H1 (cell line): ENCODE results near the gene FYTTD1. TPM values are rescaled to one million over a fixed set of nuclear protein-coding genes. Genes with fewer than 3 reads are reported as not detected.
A peak's percentile ranks its signal among the peaks of the same experiment; 100 is the strongest.

Experiments
- CTCF ChIA-PET: fragments of 300-600 bp; sonication (Branson Sonifier 250); formaldehyde crosslinking; loops from one replicate; lab custom pipeline; 2021; ENCODE audit not compliant: partially characterized antibody; lab: Charles Lee
- POLR2A ChIA-PET: fragments of 300-600 bp; sonication (Branson Sonifier 250); formaldehyde crosslinking; loops from one replicate; lab custom pipeline; 2021; ENCODE audit warnings: inconsistent platforms; ENCODE audit not compliant: partially characterized antibody; lab: Charles Lee
- DNase-seq, 2 experiments: peaks; one replicate each; pipeline versions ENCODE4 v3.0.0 to v3.0.0-alpha.2; 2010 to 2022; ENCODE audit warnings: low spot score in 2 of 2, low read depth in 1 of 2, mixed read lengths in 1 of 2
- FAIRE-seq: peaks from 2 replicates; lab custom pipeline; 2011; peaks lifted over from hg19 to GRCh38; lab: Jason Lieb, UNC
- H2AFZ ChIP-seq: 2 replicates; pipeline ENCODE4 v1.8.1; 2012; ENCODE audit warnings: low read length, inconsistent platforms
- H2AK5ac ChIP-seq: 2 replicates; pipeline ENCODE4 v1.6.1; 2013; ENCODE audit warnings: low read depth, low read length
- H2BK120ac ChIP-seq: replicated peaks from 2 replicates; pipeline ENCODE3; 2013; ENCODE audit warnings: low read depth, low read length, inconsistent platforms
- H2BK12ac ChIP-seq: 2 replicates; pipeline ENCODE4 v1.6.1; 2013; ENCODE audit warnings: low read depth, low read length
- H2BK15ac ChIP-seq: 2 replicates; pipeline ENCODE4 v1.6.1; 2013; ENCODE audit warnings: low read length
- H2BK20ac ChIP-seq: 2 replicates; pipeline ENCODE4 v1.6.1; 2013; ENCODE audit warnings: low read length
- H2BK5ac ChIP-seq: 2 replicates; pipeline ENCODE4 v1.6.1; 2013; ENCODE audit warnings: low read depth, low read length
- H3K14ac ChIP-seq: 2 replicates; pipeline ENCODE4 v1.6.1; 2013; ENCODE audit warnings: inconsistent platforms; ENCODE audit not compliant: insufficient read length
- H3K18ac ChIP-seq: 2 replicates; pipeline ENCODE4 v1.6.1; 2013; ENCODE audit warnings: low read length; ENCODE audit errors: extremely low read depth
- H3K23ac ChIP-seq: 2 replicates; pipeline ENCODE4 v1.6.1; 2013; ENCODE audit warnings: inconsistent platforms; ENCODE audit not compliant: insufficient read length
- H3K23me2 ChIP-seq: 2 replicates; pipeline ENCODE4 v1.6.1; 2013; ENCODE audit warnings: low read depth, low read length
- H3K27ac ChIP-seq: 2 replicates; pipeline ENCODE4 v1.6.1; 2011; ENCODE audit warnings: low read depth, low read length, inconsistent platforms
- H3K27me3 ChIP-seq, 4 experiments: replicated peaks in 1 of 4; 1 replicate in 1 of 4; 2 replicates in 3 of 4; pipeline versions ENCODE4 v1.6.1 to v1.8.1; 2011 to 2013; ENCODE audit warnings: low read length in 3 of 4, mild to moderate bottlenecking in 3 of 4, inconsistent platforms in 2 of 4, mixed read lengths in 2 of 4, moderate library complexity in 1 of 4; ENCODE audit not compliant: control insufficient read depth in 3 of 4, insufficient read depth in 3 of 4; ENCODE audit errors: extremely low read depth in 1 of 4
- H3K36me3 ChIP-seq, 4 experiments: 2 replicates each; pipeline versions ENCODE4 v1.6.1 to v1.8.1; 2011 to 2013; ENCODE audit warnings: mild to moderate bottlenecking in 4 of 4, low read length in 3 of 4, moderate library complexity in 2 of 4, control low read depth in 1 of 4, inconsistent platforms in 1 of 4; ENCODE audit not compliant: insufficient read depth in 4 of 4, control insufficient read depth in 2 of 4
- H3K4ac ChIP-seq: replicated peaks from 2 replicates; pipeline ENCODE3; 2013; ENCODE audit warnings: low read length, low read depth, mixed read lengths, inconsistent platforms; ENCODE audit not compliant: insufficient read length
- H3K4me1 ChIP-seq, 4 experiments: replicated peaks in 1 of 4; 1 replicate in 1 of 4; 2 replicates in 3 of 4; pipeline versions ENCODE4 v1.6.1 to v1.8.1; 2011 to 2013; ENCODE audit warnings: low read length in 3 of 4, inconsistent platforms in 2 of 4, mixed read lengths in 1 of 4; ENCODE audit not compliant: insufficient read depth in 4 of 4, control insufficient read depth in 3 of 4
- H3K4me2 ChIP-seq, 2 experiments: 2 replicates each; pipeline versions ENCODE4 v1.6.1 to v1.8.1; 2011 to 2013; ENCODE audit warnings: low read depth in 2 of 2, low read length in 2 of 2, control low read depth in 1 of 2, inconsistent platforms in 1 of 2, mild to moderate bottlenecking in 1 of 2; ENCODE audit not compliant: insufficient read depth in 1 of 2
- H3K4me3 ChIP-seq, 4 experiments: fragments of 200-600, 300-600 bp in 1 of 4; sonication (generic), shearing (Covaris generic), sonication (Bioruptor Twin) in 1 of 4; 2 replicates each; pipeline versions ENCODE4 v1.5.1 to v1.8.1; 2011 to 2016; ENCODE audit warnings: low read length in 4 of 4, low read depth in 3 of 4, control low read depth in 2 of 4, inconsistent platforms in 2 of 4, mild to moderate bottlenecking in 2 of 4, mixed read lengths in 1 of 4, moderate library complexity in 1 of 4; ENCODE audit not compliant: insufficient read depth in 2 of 4; ENCODE audit errors: extremely low read depth in 1 of 4
- H3K56ac ChIP-seq: replicated peaks from 2 replicates; pipeline ENCODE3; 2013; ENCODE audit warnings: low read depth, mild to moderate bottlenecking, mixed read lengths, low read length, inconsistent platforms; ENCODE audit not compliant: insufficient read length
- H3K79me1 ChIP-seq: 2 replicates; pipeline ENCODE4 v1.6.1; 2013; ENCODE audit warnings: low read depth, low read length, control low read depth
- H3K79me2 ChIP-seq, 2 experiments: 2 replicates each; pipeline versions ENCODE4 v1.6.1 to v1.8.1; 2012 to 2013; ENCODE audit warnings: low read length in 2 of 2, mild to moderate bottlenecking in 2 of 2, inconsistent platforms in 1 of 2; ENCODE audit not compliant: insufficient read depth in 2 of 2, control insufficient read depth in 1 of 2
- H3K9ac ChIP-seq, 4 experiments: replicated peaks in 1 of 4; 1 replicate in 1 of 4; 2 replicates in 3 of 4; pipeline versions ENCODE4 v1.6.1 to v1.8.1; 2011 to 2013; ENCODE audit warnings: low read depth in 3 of 4, low read length in 3 of 4, control low read depth in 2 of 4, mild to moderate bottlenecking in 2 of 4, moderate library complexity in 2 of 4, inconsistent platforms in 1 of 4; ENCODE audit errors: extremely low read depth in 1 of 4
- H3K9me3 ChIP-seq, 2 experiments: 2 replicates each; pipeline versions ENCODE4 v1.6.1 to v1.8.1; 2012 to 2013; ENCODE audit warnings: mild to moderate bottlenecking in 2 of 2, moderate library complexity in 2 of 2, control low read depth in 1 of 2, inconsistent platforms in 1 of 2, low read depth in 1 of 2, low read length in 1 of 2, mixed read lengths in 1 of 2; ENCODE audit not compliant: insufficient read depth in 2 of 2
- H4K20me1 ChIP-seq, 2 experiments: replicated peaks in 1 of 2; 2 replicates each; pipeline versions ENCODE3 to v1.8.1; 2011 to 2013; ENCODE audit warnings: inconsistent platforms in 2 of 2, low read length in 2 of 2, mild to moderate bottlenecking in 1 of 2; ENCODE audit not compliant: insufficient read depth in 2 of 2, control insufficient read depth in 1 of 2
- H4K5ac ChIP-seq: 2 replicates; pipeline ENCODE4 v1.6.1; 2013; ENCODE audit warnings: low read length, low read depth, mixed read lengths, inconsistent platforms; ENCODE audit not compliant: insufficient read length
- H4K8ac ChIP-seq: 2 replicates; pipeline ENCODE4 v1.8.0; 2013; ENCODE audit warnings: mild to moderate bottlenecking, moderate library complexity, low read length, inconsistent platforms; ENCODE audit not compliant: insufficient read depth; ENCODE audit errors: extremely low read depth
- H4K91ac ChIP-seq: replicated peaks from 2 replicates; pipeline ENCODE3; 2013; ENCODE audit warnings: low read length, mixed read lengths, inconsistent platforms; ENCODE audit not compliant: insufficient read length
- CTCF ChIP-seq, 3 experiments: IDR thresholded peaks; 1 replicate in 2 of 3; 2 replicates in 1 of 3; pipeline versions ENCODE4 v1.5.1 to v1.6.1; 2011; ENCODE audit warnings: low read length in 3 of 3, mild to moderate bottlenecking in 3 of 3, inconsistent platforms in 2 of 3, low read depth in 1 of 3, moderate library complexity in 1 of 3; ENCODE audit not compliant: insufficient read depth in 1 of 3; ENCODE audit errors: control extremely low read depth in 1 of 3
- POLR2A ChIP-seq, 2 experiments: IDR thresholded peaks; 1 replicate in 1 of 2; 2 replicates in 1 of 2; pipeline ENCODE4 v1.6.1; 2011; ENCODE audit warnings: low read depth in 2 of 2, low read length in 2 of 2, mild to moderate bottlenecking in 2 of 2; ENCODE audit errors: control extremely low read depth in 1 of 2
- RAD21 ChIP-seq, 2 experiments: IDR thresholded peaks in 1 of 2; conservative IDR thresholded peaks in 1 of 2; 2 replicates each; pipeline ENCODE4 v1.6.1; 2011; ENCODE audit warnings: low read depth in 2 of 2, low read length in 2 of 2, improper control_type of control experiment in 1 of 2, inconsistent platforms in 1 of 2, mild to moderate bottlenecking in 1 of 2, moderate library complexity in 1 of 2
- WGBS, 2 experiments: shearing (Covaris generic) in 1 of 2; methylation state at CpG; one replicate each; pipeline versions ENCODE4 v1.1.6 to v1.1.7; 2013 to 2015; ENCODE audit warnings: low lambda C conversion rate in 2 of 2, mixed read lengths in 2 of 2, inconsistent platforms in 1 of 2, low coverage in 1 of 2, missing lambda C conversion rate in 1 of 2; ENCODE audit not compliant: insufficient replicate concordance in 2 of 2, insufficient coverage in 1 of 2, insufficient read length in 1 of 2; ENCODE audit errors: extremely low coverage in 1 of 2, missing lambda C conversion rate in 1 of 2; 5-methylcytosine and 5-hydroxymethylcytosine counted together
- polyA plus RNA-seq, 7 experiments: library from polyadenylated mRNA; depleted of rRNA in 3 of 7; stranded (reverse) in 5 of 7; unstranded in 2 of 7; fragments of >200 nt in 5 of 7; fragments of 200-250 nt in 2 of 7; gene quantifications; 1 replicate in 5 of 7; 2 replicates in 1 of 7; 4 replicates in 1 of 7; pipeline versions ENCODE4 v1.2.1 to v1.2.3, GENCODE V29; 2011 to 2013; ENCODE audit warnings: missing spikeins in 2 of 7, mixed read lengths in 2 of 7
- total RNA-seq: library from RNA; stranded (reverse); fragmentation: NEBNext Ultra II Directional; extraction: Animal tissue kit (Norgen Biotek cat#: 25700); gene quantifications from 2 replicates; pipeline ENCODE4 v1.2.1, GENCODE V29; 2021

Gene FYTTD1
- total and polyA plus RNA-seq, 2 of the 8 experiments (the other 6 are each of a cell fraction or from before 2014, with no cell fraction given), result 3.1 to 24.4 TPM

GRCh38 chr3:197802779-197803459 is 53.2 kb downstream of the FYTTD1 start:
- H3K18ac ChIP-seq, result no peak overlapping the region
- no peak overlapping the region for H4K91ac ChIP-seq
- H3K23ac ChIP-seq, result no peak overlapping the region
- H3K4ac ChIP-seq, result no peak overlapping the region
- no peak overlapping the region for H2BK5ac ChIP-seq
- H3K14ac ChIP-seq, result no peak overlapping the region
- H2BK12ac ChIP-seq, result no peak overlapping the region
- no peak overlapping the region for H2BK20ac ChIP-seq
- H3K79me2 ChIP-seq, result peaks cover 4 to 88% of the 10 kb centered on the region in 2 experiments; a peak in 2 of 4 replicates
- no peak overlapping the region for H2AFZ ChIP-seq
- H4K8ac ChIP-seq, result no peak overlapping the region
- peak; percentile 33 to 42; a peak in 2 of 4 replicates for TF ChIP-seq RAD21 (IDR thresholded peaks at IDR 0.05 in 1 of 2, conservative IDR thresholded peaks at IDR 0.05 in 1 of 2; ENCODE audit: low read depth in 2 of 2, low read length in 2 of 2)
- TF ChIP-seq POLR2A (IDR thresholded peaks at IDR 0.05; ENCODE audit: control extremely low read depth in 1 of 2, low read depth in 2 of 2, low read length in 2 of 2), result no peak
- TF ChIP-seq CTCF (IDR thresholded peaks at IDR 0.05; ENCODE audit: control extremely low read depth in 1 of 3, insufficient read depth in 1 of 3, low read depth in 1 of 3, low read length in 3 of 3), result peak in 2 of 3 experiments; percentile 21 to 46; a peak in 2 of 4 replicates
- H3K56ac ChIP-seq, result no peak overlapping the region
- H3K23me2 ChIP-seq, result no peaks in the 10 kb centered on the region
- no peak overlapping the region for H2BK120ac ChIP-seq
- ChIA-PET CTCF (interaction anchor here (0.7 to 3.3 kb wide), 12 partner anchors 9 to 204 kb away, joined by 3 to 18 read pairs (median 4); partner anchors contain the start of gene LRCH3), POLR2A (interaction anchor here (1.1 kb wide), 1 partner anchor 26 kb away, joined by 3 read pairs; no protein-coding TSS in a partner anchor)
- H3K4me3 ChIP-seq, result no peak overlapping the region
- H3K27me3 ChIP-seq, result no peaks in the 10 kb centered on the region
- no peak overlapping the region for H3K9ac ChIP-seq
- no peak overlapping the region for H4K5ac ChIP-seq
- WGBS, 2 experiments, result 82 to 100% methylated on average over 1 to 3 of the region's 3 CpGs
- no peak overlapping the region for H2AK5ac ChIP-seq
- H3K4me2 ChIP-seq, result no peak overlapping the region
- no peaks in the 10 kb centered on the region for H3K36me3 ChIP-seq
- no peak overlapping the region for H3K27ac ChIP-seq
- H4K20me1 ChIP-seq, result peaks cover 3 to 5% of the 10 kb centered on the region in 2 experiments
- no peaks in the 10 kb centered on the region for H3K4me1 ChIP-seq
- H2BK15ac ChIP-seq, result no peak overlapping the region
- no peaks in the 10 kb centered on the region for H3K9me3 ChIP-seq
- no peak for FAIRE-seq
- DNase-seq, result no peak
- peaks cover 8% of the 10 kb centered on the region for H3K79me1 ChIP-seq
